PFSK-1 (cell line): ENCODE results near the gene TENM3.

Experiments used
- TAF1 ChIP-seq: IDR thresholded peaks from 2 replicates; pipeline ENCODE4 v1.6.1; 2012; ENCODE audit warnings: low read length, control low read depth, borderline replicate concordance; ENCODE audit not compliant: insufficient read depth
- TF ChIP-seq, protein P1 (sequence below), 2 experiments: IDR thresholded peaks; 2 replicates each; pipeline versions ENCODE4 v1.6.1 to v1.8.0; 2011 to 2012; ENCODE audit warnings: low read depth in 2 of 2, low read length in 2 of 2, control low read depth in 1 of 2, inconsistent platforms in 1 of 2, mild to moderate bottlenecking in 1 of 2, moderate library complexity in 1 of 2; ENCODE audit not compliant: insufficient read depth in 1 of 2

DNA sequence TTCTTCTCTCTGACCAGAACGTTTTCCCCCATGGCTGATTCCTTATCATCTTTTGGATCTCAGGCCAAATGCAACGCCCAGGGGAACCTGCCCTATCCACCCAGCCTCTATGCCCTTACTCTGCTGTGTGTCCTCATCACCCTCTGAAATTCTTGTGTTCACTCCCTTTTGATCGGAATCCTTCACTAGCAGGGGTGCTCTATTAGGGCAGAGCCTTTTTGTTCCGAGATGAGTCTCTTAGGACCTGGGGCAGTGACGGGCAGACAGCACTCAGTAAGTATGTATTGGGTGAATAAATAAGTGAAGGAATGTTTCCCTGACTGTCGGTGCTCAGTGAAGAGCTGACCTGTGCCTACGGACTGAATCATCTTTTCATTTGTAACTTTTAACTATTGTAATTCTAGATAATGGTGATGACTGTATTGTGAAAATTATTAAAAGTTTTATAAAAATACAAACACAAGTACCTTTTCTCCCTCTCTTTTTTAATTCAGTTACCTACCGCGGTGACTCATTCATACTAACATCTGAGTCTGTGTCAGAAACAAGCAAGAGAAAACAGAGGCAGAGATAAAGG lies 4.8 kb upstream of the TENM3 start:
- TF ChIP-seq, protein P1, sequence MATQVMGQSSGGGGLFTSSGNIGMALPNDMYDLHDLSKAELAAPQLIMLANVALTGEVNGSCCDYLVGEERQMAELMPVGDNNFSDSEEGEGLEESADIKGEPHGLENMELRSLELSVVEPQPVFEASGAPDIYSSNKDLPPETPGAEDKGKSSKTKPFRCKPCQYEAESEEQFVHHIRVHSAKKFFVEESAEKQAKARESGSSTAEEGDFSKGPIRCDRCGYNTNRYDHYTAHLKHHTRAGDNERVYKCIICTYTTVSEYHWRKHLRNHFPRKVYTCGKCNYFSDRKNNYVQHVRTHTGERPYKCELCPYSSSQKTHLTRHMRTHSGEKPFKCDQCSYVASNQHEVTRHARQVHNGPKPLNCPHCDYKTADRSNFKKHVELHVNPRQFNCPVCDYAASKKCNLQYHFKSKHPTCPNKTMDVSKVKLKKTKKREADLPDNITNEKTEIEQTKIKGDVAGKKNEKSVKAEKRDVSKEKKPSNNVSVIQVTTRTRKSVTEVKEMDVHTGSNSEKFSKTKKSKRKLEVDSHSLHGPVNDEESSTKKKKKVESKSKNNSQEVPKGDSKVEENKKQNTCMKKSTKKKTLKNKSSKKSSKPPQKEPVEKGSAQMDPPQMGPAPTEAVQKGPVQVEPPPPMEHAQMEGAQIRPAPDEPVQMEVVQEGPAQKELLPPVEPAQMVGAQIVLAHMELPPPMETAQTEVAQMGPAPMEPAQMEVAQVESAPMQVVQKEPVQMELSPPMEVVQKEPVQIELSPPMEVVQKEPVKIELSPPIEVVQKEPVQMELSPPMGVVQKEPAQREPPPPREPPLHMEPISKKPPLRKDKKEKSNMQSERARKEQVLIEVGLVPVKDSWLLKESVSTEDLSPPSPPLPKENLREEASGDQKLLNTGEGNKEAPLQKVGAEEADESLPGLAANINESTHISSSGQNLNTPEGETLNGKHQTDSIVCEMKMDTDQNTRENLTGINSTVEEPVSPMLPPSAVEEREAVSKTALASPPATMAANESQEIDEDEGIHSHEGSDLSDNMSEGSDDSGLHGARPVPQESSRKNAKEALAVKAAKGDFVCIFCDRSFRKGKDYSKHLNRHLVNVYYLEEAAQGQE (IDR thresholded peaks at IDR 0.05; ENCODE audit: insufficient read depth in 1 of 2, low read depth in 2 of 2, low read length in 2 of 2) = no peak
- no peak for TF ChIP-seq TAF1
